ENCODE results near the gene LOXL3. TPM values are rescaled to one million over a fixed set of nuclear protein-coding genes. Genes with fewer than 3 reads are reported as not detected.

The LOXL3 gene
- total RNA-seq, 2 experiments from 2014 or later = 0.25 TPM; not detected in 1

DNA sequence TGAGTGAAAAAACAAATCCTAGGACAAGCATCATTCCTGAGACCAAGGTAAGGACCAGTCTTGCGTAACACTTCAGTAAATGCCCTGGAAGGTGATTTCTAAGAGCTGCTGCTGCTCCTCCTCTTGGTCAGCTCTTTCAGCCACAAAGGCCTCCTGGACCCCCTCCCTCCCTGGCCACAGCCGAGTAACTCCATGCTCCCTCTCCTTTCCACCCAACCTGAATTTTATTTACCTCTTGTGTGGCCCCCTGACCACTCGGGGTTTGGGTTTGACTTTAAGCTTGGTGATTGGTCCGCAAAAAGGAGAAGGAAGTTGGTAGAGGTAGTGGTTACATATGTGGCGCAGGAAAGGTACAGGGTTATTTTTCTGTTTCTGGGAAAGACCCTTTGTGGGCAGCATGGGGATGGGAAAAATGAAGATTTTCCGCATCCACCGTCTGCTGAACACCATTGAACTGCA, 14.8 kb downstream of the LOXL3 start:
- no peak for DNase-seq
- TF ChIP-seq, protein P1, sequence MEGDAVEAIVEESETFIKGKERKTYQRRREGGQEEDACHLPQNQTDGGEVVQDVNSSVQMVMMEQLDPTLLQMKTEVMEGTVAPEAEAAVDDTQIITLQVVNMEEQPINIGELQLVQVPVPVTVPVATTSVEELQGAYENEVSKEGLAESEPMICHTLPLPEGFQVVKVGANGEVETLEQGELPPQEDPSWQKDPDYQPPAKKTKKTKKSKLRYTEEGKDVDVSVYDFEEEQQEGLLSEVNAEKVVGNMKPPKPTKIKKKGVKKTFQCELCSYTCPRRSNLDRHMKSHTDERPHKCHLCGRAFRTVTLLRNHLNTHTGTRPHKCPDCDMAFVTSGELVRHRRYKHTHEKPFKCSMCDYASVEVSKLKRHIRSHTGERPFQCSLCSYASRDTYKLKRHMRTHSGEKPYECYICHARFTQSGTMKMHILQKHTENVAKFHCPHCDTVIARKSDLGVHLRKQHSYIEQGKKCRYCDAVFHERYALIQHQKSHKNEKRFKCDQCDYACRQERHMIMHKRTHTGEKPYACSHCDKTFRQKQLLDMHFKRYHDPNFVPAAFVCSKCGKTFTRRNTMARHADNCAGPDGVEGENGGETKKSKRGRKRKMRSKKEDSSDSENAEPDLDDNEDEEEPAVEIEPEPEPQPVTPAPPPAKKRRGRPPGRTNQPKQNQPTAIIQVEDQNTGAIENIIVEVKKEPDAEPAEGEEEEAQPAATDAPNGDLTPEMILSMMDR (IDR thresholded peaks at IDR 0.05) = no peak

DNA sequence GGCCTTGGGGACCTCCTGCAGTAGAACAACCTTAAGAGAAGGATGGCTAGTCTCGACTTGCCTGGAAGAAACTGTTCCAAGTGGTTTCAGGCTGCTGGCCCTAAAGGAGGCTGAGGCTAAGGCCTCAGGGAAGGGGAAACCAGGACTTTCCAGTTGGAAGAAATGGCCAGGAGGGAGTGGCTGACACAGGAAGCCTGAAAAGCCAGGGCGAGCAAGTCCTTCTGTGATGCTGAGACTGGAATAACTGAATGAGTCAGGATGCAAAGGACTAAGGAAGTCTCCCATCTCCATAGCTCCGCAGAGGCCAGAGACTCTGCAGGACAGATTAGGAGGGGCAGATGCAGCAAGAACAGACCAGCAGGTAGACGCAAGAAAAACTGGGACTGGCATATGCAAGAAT, 16.6 kb downstream of the LOXL3 start:
- Mint-ChIP-seq H3K4me3 (no peak overlapping the region), H3K36me3 (ENCODE audit: low read depth) (peaks cover 4% of the 10 kb centered on the region), H3K27ac (no peak overlapping the region), H3K9me3 (no peaks in the 10 kb centered on the region), H3K4me1 (ENCODE audit: low read depth) (peaks cover 4% of the 10 kb centered on the region), H3K27me3 (peaks cover 32% of the 10 kb centered on the region)
- Histone ChIP-seq H3K9me3 (ENCODE audit: control insufficient read depth in 1 of 2, insufficient read depth in 1 of 2, low read length in 2 of 2) (no peaks in the 10 kb centered on the region), H3K27me3 (ENCODE audit: control insufficient read depth in 1 of 2, insufficient read depth in 2 of 2, low read length in 2 of 2) (peaks cover 14 to 18% of the 10 kb centered on the region in 2 experiments), H3K4me3 (ENCODE audit: low read length) (no peak overlapping the region), H3K36me3 (ENCODE audit: insufficient read depth, low read length) (peaks cover 10% of the 10 kb centered on the region), H3K27ac (ENCODE audit: low read depth in 1 of 2, low read length in 2 of 2) (no peak overlapping the region), H3K4me1 (ENCODE audit: insufficient read depth, low read length) (no peaks in the 10 kb centered on the region)
- ChIA-PET CTCF (no interaction called here), POLR2A (no interaction called here)
- TF ChIP-seq, protein P1 (IDR thresholded peaks at IDR 0.05) = no peak
- no peak for DNase-seq
- ATAC-seq (ENCODE audit: poor library complexity) = no peak
- intact Hi-C loops (cut with DNase I, micrococcal nuclease) = loop anchor here (10.0 kb wide), 2 partner anchors 142 to 712 kb away; partner anchors contain the start of gene STAMBP (in 1 of the 2)

More for the DNA sequence above, 14.8 kb downstream of the LOXL3 start:
- Histone ChIP-seq H3K27ac (ENCODE audit: low read depth in 1 of 2, low read length in 2 of 2) (no peak overlapping the region), H3K36me3 (ENCODE audit: insufficient read depth, low read length) (no peaks in the 10 kb centered on the region), H3K9me3 (ENCODE audit: control insufficient read depth in 1 of 2, insufficient read depth in 1 of 2, low read length in 2 of 2) (no peaks in the 10 kb centered on the region), H3K4me1 (ENCODE audit: insufficient read depth, low read length) (no peaks in the 10 kb centered on the region), H3K4me3 (ENCODE audit: low read length) (no peak overlapping the region), H3K27me3 (ENCODE audit: control insufficient read depth in 1 of 2, insufficient read depth in 2 of 2, low read length in 2 of 2) (peaks cover 14 to 22% of the 10 kb centered on the region in 2 experiments)
- ChIA-PET CTCF (no interaction called here), POLR2A (no interaction called here)
- Mint-ChIP-seq H3K36me3 (ENCODE audit: low read depth) (no peaks in the 10 kb centered on the region), H3K4me3 (no peak overlapping the region), H3K27me3 (peaks cover 45% of the 10 kb centered on the region), H3K4me1 (ENCODE audit: low read depth) (no peaks in the 10 kb centered on the region), H3K9me3 (no peaks in the 10 kb centered on the region), H3K27ac (no peak overlapping the region)
- no peak for ATAC-seq (ENCODE audit: poor library complexity)
- intact Hi-C loops (cut with DNase I, micrococcal nuclease) = loop anchor here (10.0 kb wide), 2 partner anchors 144 to 714 kb away; partner anchors contain the start of gene STAMBP (in 1 of the 2)

DNA sequence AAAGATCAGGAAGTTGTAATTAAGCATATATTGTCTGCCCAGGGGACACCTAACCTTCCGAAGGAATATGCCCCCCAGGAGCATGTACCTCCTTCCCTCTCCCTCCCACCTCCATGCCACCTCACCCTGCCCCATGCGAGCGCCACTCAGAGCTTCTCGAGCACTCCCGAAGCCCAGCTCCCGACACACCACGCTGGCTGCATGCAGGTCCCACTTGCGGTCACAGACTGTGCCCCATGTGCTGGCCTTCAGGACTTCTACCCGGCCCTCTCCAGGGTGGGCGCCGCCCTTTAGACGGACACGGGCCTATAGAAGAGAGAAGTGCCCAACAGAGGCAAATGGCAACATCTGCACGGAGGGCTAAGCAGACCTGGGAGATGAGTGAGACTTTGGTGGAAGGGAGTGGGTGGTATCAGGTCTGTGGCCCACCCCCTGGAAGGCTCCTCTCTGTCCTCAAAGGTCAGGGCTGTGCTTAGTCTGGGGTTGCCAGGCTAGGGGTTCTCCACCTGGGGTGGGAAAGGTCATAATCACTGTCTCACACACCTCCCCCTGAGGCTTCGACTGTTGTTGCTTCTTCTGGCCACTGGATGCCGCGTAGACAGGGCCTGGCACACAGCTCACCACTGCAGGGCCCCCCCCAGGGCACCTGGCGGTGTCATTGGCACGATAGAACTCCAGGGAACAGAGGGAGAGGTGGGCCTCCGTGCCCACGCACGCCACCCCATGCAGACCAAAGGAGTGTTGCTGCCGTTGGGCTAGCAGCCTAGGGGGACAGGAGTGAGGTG, 17.4 kb downstream of the LOXL3 start:
- intact Hi-C loops (cut with DNase I, micrococcal nuclease) = loop anchor here (10.0 kb wide), 2 partner anchors 142 to 712 kb away; partner anchors contain the start of gene STAMBP (in 1 of the 2)
- peaks cover 11% of the 10 kb centered on the region for H3K36me3 ChIP-seq (ENCODE audit: insufficient read depth, low read length)
- H3K27ac ChIP-seq (ENCODE audit: low read depth in 1 of 2, low read length in 2 of 2) = no peak overlapping the region
- peaks cover 5% of the 10 kb centered on the region for H3K4me1 ChIP-seq (ENCODE audit: insufficient read depth, low read length)
- no peak for DNase-seq
- H3K4me3 ChIP-seq (ENCODE audit: low read length) = no peak overlapping the region
- no peak overlapping the region for H3K27ac Mint-ChIP-seq
- H3K9me3 Mint-ChIP-seq = no peaks in the 10 kb centered on the region
- TF ChIP-seq, protein P1 (IDR thresholded peaks at IDR 0.05) = no peak
- H3K4me1 Mint-ChIP-seq (ENCODE audit: low read depth) = peaks cover 10% of the 10 kb centered on the region
- ATAC-seq (ENCODE audit: poor library complexity) = no peak
- peaks cover 14 to 18% of the 10 kb centered on the region in 2 experiments for H3K27me3 ChIP-seq (ENCODE audit: control insufficient read depth in 1 of 2, insufficient read depth in 2 of 2, low read length in 2 of 2)
- no peak overlapping the region for H3K4me3 Mint-ChIP-seq
- POLR2A ChIA-PET = no interaction called here
- peaks cover 6% of the 10 kb centered on the region for H3K36me3 Mint-ChIP-seq (ENCODE audit: low read depth)
- H3K27me3 Mint-ChIP-seq = peaks cover 29% of the 10 kb centered on the region
- no peaks in the 10 kb centered on the region for H3K9me3 ChIP-seq (ENCODE audit: control insufficient read depth in 1 of 2, insufficient read depth in 1 of 2, low read length in 2 of 2)
- CTCF ChIA-PET = no interaction called here

All from CD4-positive, alpha-beta T cell (primary cell).